ENCODE results near the gene SLC9A9. TPM values are rescaled to one million over a fixed set of nuclear protein-coding genes. Genes with fewer than 3 reads are reported as not detected.

Gene SLC9A9
- total and polyA plus RNA-seq, 9 of the 15 experiments (the other 6 are each of a cell fraction or from before 2014, with no cell fraction given), result 0.03 to 0.13 TPM; not detected in 7

DNA sequence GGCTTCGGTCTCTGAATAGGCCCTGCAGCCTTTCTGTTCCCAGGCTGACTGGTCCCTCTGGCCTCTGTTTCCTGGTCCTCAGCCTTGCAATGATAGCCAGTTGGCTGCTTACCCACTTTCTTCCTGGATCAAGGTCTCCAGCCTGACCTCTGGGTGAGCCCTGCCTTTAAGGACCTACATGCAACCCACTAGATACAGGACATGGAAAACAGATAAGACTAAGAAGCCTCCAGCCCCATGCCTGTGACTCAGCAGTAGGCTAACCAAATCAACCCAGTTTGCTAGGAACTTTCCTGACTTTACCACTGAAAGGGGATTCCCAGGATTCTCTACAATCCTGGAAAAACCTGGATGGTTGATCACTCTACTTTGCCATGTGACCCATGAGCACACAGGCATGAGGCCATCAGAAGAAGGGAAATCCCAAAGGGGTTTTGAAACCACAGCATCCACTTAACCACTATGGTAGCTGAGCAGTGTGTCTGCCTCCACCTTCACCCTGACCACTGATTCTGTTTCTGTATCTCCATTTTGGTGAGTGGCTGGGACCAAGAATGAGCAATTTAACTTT, 540.6 kb downstream of the SLC9A9 start (continued):
- TF ChIP-seq, protein P1, sequence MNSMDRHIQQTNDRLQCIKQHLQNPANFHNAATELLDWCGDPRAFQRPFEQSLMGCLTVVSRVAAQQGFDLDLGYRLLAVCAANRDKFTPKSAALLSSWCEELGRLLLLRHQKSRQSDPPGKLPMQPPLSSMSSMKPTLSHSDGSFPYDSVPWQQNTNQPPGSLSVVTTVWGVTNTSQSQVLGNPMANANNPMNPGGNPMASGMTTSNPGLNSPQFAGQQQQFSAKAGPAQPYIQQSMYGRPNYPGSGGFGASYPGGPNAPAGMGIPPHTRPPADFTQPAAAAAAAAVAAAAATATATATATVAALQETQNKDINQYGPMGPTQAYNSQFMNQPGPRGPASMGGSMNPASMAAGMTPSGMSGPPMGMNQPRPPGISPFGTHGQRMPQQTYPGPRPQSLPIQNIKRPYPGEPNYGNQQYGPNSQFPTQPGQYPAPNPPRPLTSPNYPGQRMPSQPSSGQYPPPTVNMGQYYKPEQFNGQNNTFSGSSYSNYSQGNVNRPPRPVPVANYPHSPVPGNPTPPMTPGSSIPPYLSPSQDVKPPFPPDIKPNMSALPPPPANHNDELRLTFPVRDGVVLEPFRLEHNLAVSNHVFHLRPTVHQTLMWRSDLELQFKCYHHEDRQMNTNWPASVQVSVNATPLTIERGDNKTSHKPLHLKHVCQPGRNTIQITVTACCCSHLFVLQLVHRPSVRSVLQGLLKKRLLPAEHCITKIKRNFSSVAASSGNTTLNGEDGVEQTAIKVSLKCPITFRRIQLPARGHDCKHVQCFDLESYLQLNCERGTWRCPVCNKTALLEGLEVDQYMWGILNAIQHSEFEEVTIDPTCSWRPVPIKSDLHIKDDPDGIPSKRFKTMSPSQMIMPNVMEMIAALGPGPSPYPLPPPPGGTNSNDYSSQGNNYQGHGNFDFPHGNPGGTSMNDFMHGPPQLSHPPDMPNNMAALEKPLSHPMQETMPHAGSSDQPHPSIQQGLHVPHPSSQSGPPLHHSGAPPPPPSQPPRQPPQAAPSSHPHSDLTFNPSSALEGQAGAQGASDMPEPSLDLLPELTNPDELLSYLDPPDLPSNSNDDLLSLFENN (IDR thresholded peaks at IDR 0.05; ENCODE audit: low read depth in 2 of 2, low read length in 2 of 2), result 0 out of 4 replicates have a peak, but pooled peaks of 1 of the 2 experiments have one; percentile 23
- TF ChIP-seq HCFC1 (IDR thresholded peaks at IDR 0.05; ENCODE audit: low read depth, low read length) (no peak), FOXJ2 (tag; IDR thresholded peaks at IDR 0.05) (peak; percentile 75), ZBTB1 (CRISPR knock-in tag; IDR thresholded peaks at IDR 0.05; ENCODE audit: borderline replicate concordance, low read depth) (no peak), CBFA2T3 (IDR thresholded peaks at IDR 0.05) (peak; percentile 93), RB1 (IDR thresholded peaks at IDR 0.05; ENCODE audit: low read depth) (no peak), CC2D1A (IDR thresholded peaks at IDR 0.05) (peak; percentile 28; the same call in 1 of the 2 replicates), HNRNPH1 (optimal IDR thresholded peaks at IDR 0.05; ENCODE audit: low read depth, low read length) (no peak), PPARD (CRISPR knock-in tag; IDR thresholded peaks at IDR 0.05) (no peak), MCM5 (IDR thresholded peaks at IDR 0.05; ENCODE audit: low read depth) (no peak), FOXK2 (conservative IDR thresholded peaks at IDR 0.05 in 1 of 2, IDR thresholded peaks at IDR 0.05 in 1 of 2; ENCODE audit: low read depth in 2 of 2) (no peak; a peak in 1 of 4 replicates), ZNF445 (CRISPR knock-in tag; IDR thresholded peaks at IDR 0.05; ENCODE audit: low read depth) (no peak), CBX1 (IDR thresholded peaks at IDR 0.05; ENCODE audit: low read depth) (no peak)
- TF ChIP-seq, protein P2, sequence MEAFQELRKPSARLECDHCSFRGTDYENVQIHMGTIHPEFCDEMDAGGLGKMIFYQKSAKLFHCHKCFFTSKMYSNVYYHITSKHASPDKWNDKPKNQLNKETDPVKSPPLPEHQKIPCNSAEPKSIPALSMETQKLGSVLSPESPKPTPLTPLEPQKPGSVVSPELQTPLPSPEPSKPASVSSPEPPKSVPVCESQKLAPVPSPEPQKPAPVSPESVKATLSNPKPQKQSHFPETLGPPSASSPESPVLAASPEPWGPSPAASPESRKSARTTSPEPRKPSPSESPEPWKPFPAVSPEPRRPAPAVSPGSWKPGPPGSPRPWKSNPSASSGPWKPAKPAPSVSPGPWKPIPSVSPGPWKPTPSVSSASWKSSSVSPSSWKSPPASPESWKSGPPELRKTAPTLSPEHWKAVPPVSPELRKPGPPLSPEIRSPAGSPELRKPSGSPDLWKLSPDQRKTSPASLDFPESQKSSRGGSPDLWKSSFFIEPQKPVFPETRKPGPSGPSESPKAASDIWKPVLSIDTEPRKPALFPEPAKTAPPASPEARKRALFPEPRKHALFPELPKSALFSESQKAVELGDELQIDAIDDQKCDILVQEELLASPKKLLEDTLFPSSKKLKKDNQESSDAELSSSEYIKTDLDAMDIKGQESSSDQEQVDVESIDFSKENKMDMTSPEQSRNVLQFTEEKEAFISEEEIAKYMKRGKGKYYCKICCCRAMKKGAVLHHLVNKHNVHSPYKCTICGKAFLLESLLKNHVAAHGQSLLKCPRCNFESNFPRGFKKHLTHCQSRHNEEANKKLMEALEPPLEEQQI (IDR thresholded peaks at IDR 0.05), result peak; percentile 61; the same call in 1 of the 2 replicates
- TF ChIP-seq, protein P3, sequence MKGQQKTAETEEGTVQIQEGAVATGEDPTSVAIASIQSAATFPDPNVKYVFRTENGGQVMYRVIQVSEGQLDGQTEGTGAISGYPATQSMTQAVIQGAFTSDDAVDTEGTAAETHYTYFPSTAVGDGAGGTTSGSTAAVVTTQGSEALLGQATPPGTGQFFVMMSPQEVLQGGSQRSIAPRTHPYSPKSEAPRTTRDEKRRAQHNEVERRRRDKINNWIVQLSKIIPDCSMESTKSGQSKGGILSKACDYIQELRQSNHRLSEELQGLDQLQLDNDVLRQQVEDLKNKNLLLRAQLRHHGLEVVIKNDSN (CRISPR knock-in tag; IDR thresholded peaks at IDR 0.05), result no peak
- TF ChIP-seq, protein P4, sequence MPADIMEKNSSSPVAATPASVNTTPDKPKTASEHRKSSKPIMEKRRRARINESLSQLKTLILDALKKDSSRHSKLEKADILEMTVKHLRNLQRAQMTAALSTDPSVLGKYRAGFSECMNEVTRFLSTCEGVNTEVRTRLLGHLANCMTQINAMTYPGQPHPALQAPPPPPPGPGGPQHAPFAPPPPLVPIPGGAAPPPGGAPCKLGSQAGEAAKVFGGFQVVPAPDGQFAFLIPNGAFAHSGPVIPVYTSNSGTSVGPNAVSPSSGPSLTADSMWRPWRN (IDR thresholded peaks at IDR 0.05; ENCODE audit: low read depth), result peak; percentile 39; the same call in 1 of the 2 replicates
- TF ChIP-seq, protein P5, sequence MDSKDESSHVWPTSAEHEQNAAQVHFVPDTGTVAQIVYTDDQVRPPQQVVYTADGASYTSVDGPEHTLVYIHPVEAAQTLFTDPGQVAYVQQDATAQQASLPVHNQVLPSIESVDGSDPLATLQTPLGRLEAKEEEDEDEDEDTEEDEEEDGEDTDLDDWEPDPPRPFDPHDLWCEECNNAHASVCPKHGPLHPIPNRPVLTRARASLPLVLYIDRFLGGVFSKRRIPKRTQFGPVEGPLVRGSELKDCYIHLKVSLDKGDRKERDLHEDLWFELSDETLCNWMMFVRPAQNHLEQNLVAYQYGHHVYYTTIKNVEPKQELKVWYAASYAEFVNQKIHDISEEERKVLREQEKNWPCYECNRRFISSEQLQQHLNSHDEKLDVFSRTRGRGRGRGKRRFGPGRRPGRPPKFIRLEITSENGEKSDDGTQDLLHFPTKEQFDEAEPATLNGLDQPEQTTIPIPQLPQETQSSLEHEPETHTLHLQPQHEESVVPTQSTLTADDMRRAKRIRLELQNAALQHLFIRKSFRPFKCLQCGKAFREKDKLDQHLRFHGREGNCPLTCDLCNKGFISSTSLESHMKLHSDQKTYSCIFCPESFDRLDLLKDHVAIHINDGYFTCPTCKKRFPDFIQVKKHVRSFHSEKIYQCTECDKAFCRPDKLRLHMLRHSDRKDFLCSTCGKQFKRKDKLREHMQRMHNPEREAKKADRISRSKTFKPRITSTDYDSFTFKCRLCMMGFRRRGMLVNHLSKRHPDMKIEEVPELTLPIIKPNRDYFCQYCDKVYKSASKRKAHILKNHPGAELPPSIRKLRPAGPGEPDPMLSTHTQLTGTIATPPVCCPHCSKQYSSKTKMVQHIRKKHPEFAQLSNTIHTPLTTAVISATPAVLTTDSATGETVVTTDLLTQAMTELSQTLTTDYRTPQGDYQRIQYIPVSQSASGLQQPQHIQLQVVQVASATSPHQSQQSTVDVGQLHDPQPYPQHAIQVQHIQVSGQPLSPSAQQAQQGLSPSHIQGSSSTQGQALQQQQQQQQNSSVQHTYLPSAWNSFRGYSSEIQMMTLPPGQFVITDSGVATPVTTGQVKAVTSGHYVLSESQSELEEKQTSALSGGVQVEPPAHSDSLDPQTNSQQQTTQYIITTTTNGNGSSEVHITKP (IDR thresholded peaks at IDR 0.05; ENCODE audit: partially characterized antibody), result peak; percentile 82
